ENCODE results near the gene ZNF132. TPM values are rescaled to one million over a fixed set of nuclear protein-coding genes. Genes with fewer than 3 reads are reported as not detected.

ZNF132 gene
- total RNA-seq, 1 donor from 2014 or later: 5.1 TPM

- intact Hi-C loops (cut with DNase I): no loop called here
- DNase-seq (ENCODE audit: missing footprints): no peak
- ATAC-seq: no peak
These were observed 43.0 kb downstream of the ZNF132 start for GRCh38 chr19:58396691-58397532.

DNA sequence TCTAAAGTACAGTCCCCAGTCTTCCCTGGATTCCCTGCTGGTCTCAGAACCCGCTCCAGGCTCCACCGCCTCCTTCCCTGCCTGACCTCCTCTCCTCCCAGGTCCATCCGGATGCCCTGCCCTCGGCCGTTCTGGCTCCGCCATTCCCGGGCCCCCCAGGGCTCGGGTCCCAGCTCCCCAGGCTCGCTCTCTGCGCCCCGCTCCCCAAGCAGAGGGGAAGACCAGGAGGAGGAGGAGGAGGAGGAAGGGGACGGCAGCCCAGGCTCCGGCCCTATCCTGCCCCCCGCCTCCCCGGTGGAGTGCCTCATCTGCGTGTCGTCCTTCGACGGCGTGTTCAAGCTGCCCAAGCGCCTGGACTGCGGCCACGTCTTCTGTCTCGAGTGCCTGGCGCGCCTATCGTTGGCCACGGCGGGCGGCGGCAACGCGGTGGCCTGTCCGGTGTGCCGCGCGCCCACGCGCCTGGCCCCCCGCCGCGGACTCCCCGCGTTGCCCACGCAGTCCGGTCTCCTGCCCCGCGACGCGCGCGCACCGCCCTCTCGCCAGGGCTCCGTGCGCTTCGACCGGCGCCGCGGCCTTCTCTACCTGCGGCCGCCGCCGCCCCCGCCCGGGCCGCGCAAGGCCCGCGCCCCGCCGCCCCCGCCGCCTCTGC, 43.9 kb downstream of the ZNF132 start:
- no peak for DNase-seq (ENCODE audit: missing footprints)
- no peak for ATAC-seq
- intact Hi-C loops (cut with DNase I): no loop called here

DNA sequence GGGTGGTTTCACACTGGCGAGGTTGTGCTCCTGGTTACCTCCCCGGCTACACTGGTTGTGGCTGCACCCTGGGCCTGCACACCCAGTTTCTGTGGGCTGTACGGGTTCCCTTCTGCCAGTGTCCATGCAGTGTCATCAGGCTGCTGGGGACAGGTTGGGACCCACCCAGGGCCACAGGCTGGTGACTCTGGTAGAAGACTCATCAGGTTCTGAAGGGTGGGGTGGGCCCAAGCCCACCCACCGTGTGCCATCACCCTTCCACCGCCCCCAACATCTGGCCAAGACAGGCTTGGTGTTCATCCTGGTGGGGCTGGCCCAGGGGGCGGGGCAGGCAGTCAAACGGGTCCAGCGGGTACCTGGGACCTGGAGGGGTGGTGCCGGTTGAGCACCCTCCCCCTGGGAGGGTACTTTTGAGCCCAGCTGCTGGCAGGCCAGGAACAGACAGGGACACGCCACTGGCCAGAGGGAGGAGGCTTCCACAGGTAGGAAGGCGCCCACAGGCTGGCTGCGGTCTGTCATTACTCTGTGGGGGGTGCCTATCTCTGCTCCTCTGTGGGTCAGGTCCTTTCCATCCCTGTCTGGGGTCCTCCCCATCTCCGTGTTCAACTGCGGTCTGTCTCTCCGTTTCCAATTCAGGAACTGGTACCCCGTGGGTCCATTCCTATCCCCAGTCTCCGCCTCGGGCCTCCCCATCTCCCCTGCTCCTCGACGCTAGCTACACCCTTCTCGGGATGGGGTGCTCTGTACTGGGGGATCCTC, 44.6 kb downstream of the ZNF132 start, which contains the start of gene RNF225:
TSS of gene RNF225 (plus strand) at position 437 of the 759 bp plus-strand sequence. CDS start 434 bp downstream, outside the sequence.
- ATAC-seq (no peak), DNase-seq (ENCODE audit: missing footprints) (no peak)
- intact Hi-C loops (cut with DNase I): no loop called here

- DNase-seq (ENCODE audit: missing footprints) (no peak), ATAC-seq (no peak)
- intact Hi-C loops (cut with DNase I): no loop called here
These were observed 45.1 kb downstream of the ZNF132 start for GRCh38 chr19:58394821-58395219.

DNA sequence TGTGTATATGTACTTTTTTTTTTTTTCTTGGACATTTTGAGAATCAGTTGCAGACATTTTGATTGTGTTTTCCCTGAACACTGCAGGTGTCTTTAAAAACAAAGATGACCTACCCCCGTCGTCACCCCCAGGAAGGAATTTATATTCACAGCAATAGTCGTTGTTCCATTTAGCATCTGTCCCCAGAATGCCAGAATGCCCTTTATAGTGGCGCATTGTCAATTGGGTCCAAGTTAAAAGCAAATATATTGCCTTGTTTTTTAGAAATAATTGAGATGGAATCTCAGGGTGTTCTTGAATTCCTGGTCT, 46.3 kb downstream of the ZNF132 start:
- DNase-seq (ENCODE audit: missing footprints): no peak
- no peak for ATAC-seq
- intact Hi-C loops (cut with DNase I): no loop called here

DNA sequence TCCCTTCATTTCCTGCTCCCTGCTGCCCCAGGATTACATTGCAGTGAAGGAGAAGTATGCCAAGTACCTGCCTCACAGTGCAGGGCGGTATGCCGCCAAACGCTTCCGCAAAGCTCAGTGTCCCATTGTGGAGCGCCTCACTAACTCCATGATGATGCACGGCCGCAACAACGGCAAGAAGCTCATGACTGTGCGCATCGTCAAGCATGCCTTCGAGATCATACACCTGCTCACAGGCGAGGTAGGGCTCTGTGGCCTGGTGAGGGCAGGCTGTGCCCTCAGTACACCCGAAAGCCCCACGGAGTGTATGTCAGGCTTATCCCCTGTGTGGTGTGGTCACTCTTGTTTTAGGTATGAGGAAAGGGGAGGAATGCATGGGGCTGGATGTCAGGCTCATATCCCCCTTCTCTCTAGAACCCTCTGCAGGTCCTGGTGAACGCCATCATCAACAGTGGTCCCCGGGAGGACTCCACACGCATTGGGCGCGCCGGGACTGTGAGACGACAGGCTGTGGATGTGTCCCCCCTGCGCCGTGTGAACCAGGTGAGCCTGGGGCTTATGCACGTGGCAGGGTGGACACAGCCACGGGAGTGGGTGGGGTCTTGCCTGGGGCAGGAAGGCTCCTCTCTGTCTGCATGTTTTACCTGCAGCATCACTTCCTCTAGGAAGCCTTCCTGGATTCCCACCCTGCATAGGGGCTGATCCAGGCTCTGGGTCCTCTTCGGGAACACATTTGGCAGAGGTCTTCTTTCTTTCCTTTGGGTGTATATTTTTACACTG, 46.8 kb downstream of the ZNF132 start:
- intact Hi-C loops (cut with DNase I): no loop called here
- ATAC-seq: no peak
- peak; percentile 60 for DNase-seq (ENCODE audit: missing footprints)

GRCh38 chr19:58388175-58388526, 51.8 kb downstream of the ZNF132 start:
- no peak for DNase-seq (ENCODE audit: missing footprints)
- intact Hi-C loops (cut with DNase I): no loop called here
- no peak for ATAC-seq

- DNase-seq (ENCODE audit: missing footprints): peak; percentile 23
- ATAC-seq: no peak
- intact Hi-C loops (cut with DNase I): no loop called here
These were observed 52.4 kb downstream of the ZNF132 start for GRCh38 chr19:58387338-58388174.

- DNase-seq (ENCODE audit: missing footprints) (peak; percentile 99), ATAC-seq (peak; percentile 97)
- intact Hi-C loops (cut with DNase I): no loop called here
These were observed 53.2 kb downstream of the ZNF132 start, which contains the start of gene RPS5 for GRCh38 chr19:58386576-58387337. RPS5 (plus strand) TSS chr19:58387269; CDS start chr19:58388138, 869 bp downstream.

DNA sequence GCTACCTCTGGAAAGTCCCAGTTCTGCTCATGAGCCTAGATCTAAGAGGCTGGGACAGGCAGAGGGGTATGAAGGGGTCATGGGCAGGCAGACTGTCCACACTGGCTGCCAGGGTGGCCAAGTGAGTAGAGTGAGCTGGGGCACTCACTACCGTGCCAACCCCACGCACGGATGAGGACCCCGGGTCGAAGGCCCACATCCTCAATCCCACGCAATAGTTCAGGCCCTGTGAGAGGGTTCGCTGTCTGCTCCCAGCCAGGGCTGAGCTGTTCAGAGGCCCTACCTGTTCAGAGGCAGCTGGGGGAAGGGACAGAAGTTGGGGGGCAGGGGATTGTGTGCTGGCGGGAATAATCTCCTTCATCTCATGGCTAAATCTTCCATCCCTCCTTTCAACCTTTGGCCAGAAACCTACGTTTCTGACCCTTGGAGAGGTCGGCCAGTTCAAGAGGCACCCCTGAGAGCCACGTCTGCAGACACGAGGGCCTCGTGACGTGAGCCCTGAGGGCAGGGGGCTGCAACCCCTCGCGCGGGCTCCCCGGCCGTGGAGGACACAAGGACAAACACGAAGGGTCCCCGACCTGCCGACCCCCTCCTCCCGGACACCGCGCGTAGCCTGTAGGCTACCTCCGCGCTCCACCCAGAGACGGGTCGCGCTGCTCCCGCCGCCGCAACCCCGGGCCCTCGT, 53.9 kb downstream of the ZNF132 start:
- intact Hi-C loops (cut with DNase I): no loop called here
- DNase-seq (ENCODE audit: missing footprints): peak; percentile 48
- ATAC-seq: peak; percentile 6

- ATAC-seq: no peak
- intact Hi-C loops (cut with DNase I): no loop called here
- DNase-seq (ENCODE audit: missing footprints): peak; percentile 53
These were observed 54.6 kb downstream of the ZNF132 start for GRCh38 chr19:58385313-58385890.

DNA sequence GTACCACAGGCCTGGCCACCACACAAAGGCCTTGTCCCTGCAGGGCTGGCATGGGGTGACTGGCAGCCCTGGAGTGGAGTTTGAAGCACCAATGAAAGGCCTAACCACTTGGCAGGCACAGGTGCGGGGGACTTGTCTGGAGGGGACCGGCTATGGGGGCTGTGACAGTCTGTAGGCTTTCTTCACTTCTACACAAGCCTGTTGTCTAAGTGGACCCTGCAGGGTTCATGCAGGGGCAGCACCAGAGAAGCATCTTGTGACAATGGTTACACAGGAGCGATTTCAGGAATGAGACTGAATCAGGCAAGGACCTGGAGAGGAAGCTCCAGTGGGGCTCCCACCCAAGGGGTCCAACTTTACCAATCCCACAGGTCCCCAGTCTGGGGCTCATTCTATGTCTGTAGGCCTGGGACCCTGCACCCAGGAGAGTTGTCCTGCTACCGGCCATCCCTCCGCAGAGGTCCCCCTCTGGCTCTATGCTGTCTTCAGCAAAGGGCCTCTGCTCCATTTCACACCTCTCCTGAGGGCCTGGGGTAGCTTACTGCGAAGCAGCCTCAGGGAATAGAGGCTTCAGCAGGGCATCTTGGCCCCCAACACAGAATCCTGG, 56.9 kb downstream of the ZNF132 start:
- no peak for ATAC-seq
- DNase-seq (ENCODE audit: missing footprints): peak; percentile 16
- intact Hi-C loops (cut with DNase I): no loop called here
